Omental fat pad (tissue), 4 donors: Measurements from ENCODE around the gene CD9. TPM values are rescaled to one million over a fixed set of nuclear protein-coding genes. Genes with fewer than 3 reads are reported as not detected.
A peak's percentile ranks its signal among the peaks of the same experiment; 100 is the strongest.

Source experiments
- ATAC-seq: fragments of 150-250 bp; one replicate; pipeline ENCODE4 v1.9.1; 2016; ENCODE audit warnings: mild to moderate bottlenecking, moderate library complexity; ENCODE audit not compliant: low FRiP score
- DNase-seq: peaks from one replicate; pipeline ENCODE4 v3.0.0-alpha.2; 2019; ENCODE audit warnings: low spot score
- total RNA-seq, 4 donors: library from RNA; depleted of rRNA; stranded (reverse); fragments of >200 nt; gene quantifications; one replicate each; pipeline ENCODE4 v1.1.0, GENCODE V29; 2016
- TF ChIP-seq, protein P1 (sequence below), 3 donors: fragments of 450-650 bp; IDR thresholded peaks; one replicate each; pipeline ENCODE4 v1.5.1; 2016 to 2017; ENCODE audit warnings: antibody characterized with exemption in 3 of 3, mild to moderate bottlenecking in 3 of 3, moderate library complexity in 2 of 3

The CD9 gene
- total RNA-seq, 4 donors from 2014 or later = 68.3 to 181 (median 119) TPM

DNA sequence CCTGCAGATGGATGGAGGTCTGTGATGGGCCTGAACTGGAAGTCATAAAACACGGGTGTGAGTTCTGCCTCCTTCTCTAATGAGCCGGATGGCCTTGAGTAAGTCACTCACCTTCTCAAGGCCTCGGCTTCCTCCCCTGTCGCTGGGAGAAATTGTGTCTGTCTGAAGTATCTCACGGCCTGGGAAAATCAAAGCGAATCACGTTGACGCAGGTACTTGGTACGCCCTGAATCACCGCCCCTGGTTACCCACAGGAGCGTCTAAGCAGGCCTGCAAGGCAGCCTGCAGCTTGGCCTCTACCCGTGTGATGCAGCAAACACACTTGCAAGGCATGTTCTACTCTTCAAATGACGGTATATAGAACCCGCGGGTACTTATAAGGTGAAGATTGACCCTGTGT is 28.1 kb upstream of the CD9 start:
- TF ChIP-seq, protein P1, sequence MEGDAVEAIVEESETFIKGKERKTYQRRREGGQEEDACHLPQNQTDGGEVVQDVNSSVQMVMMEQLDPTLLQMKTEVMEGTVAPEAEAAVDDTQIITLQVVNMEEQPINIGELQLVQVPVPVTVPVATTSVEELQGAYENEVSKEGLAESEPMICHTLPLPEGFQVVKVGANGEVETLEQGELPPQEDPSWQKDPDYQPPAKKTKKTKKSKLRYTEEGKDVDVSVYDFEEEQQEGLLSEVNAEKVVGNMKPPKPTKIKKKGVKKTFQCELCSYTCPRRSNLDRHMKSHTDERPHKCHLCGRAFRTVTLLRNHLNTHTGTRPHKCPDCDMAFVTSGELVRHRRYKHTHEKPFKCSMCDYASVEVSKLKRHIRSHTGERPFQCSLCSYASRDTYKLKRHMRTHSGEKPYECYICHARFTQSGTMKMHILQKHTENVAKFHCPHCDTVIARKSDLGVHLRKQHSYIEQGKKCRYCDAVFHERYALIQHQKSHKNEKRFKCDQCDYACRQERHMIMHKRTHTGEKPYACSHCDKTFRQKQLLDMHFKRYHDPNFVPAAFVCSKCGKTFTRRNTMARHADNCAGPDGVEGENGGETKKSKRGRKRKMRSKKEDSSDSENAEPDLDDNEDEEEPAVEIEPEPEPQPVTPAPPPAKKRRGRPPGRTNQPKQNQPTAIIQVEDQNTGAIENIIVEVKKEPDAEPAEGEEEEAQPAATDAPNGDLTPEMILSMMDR (IDR thresholded peaks at IDR 0.05) = no peak
- ATAC-seq (no peak), DNase-seq (no peak)

DNA sequence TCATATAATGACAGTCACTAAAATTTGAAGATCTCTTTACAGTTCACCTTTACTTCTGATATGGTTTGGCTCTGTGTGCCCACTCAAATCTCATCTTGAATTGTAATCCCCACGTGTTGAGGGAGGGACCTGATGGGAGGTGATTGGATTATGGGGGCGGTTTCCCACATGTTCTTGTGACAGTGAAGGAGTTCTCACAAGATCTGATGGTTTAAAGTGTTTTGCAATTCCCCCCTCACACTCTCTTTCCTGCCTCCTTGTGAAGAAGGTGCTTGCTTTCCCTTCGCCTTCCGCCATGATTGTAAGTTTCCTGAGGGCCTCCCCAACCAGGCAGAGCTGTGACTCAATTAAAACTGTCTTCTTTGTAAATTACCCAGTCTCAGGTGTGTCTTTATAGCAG is 27.3 kb upstream of the CD9 start:
- TF ChIP-seq, protein P1 (IDR thresholded peaks at IDR 0.05) = no peak
- no peak for ATAC-seq
- no peak for DNase-seq

DNA sequence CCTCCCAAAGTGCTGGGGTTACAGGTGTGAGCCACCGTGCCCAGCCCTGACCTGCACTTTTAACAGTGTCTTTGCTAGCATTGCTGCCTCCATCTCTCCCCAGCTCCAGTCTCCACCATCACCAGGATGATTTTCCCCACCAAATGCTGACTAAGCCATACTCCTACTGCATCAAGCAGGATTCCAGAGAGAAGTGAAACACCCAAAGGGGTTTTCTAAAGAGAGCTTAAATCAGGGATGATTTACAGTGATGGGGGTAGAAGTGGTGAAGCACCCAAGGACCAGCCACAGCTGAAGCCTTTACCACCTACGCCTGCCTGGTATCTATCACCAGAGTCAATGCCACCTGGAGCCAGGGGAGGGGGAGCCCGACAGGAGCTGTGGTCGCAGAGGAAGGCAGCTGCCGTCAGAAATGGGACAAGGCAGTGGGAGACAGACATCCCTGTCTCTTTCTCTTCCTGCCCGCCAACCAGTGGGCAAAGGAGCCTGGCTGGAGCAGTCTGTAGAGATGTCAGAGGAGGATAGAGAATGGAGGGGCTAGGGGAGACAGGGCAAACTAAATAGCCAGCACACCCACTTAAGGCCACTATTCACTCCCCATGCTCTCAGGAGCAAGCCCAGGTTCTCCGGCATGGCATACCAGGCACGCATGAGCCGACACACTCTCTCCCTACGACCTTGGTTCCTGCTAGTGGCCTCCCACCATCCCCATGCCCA is 22.4 kb upstream of the CD9 start:
- DNase-seq (no peak), ATAC-seq (no peak)
- TF ChIP-seq, protein P1 (IDR thresholded peaks at IDR 0.05) = no peak

DNA sequence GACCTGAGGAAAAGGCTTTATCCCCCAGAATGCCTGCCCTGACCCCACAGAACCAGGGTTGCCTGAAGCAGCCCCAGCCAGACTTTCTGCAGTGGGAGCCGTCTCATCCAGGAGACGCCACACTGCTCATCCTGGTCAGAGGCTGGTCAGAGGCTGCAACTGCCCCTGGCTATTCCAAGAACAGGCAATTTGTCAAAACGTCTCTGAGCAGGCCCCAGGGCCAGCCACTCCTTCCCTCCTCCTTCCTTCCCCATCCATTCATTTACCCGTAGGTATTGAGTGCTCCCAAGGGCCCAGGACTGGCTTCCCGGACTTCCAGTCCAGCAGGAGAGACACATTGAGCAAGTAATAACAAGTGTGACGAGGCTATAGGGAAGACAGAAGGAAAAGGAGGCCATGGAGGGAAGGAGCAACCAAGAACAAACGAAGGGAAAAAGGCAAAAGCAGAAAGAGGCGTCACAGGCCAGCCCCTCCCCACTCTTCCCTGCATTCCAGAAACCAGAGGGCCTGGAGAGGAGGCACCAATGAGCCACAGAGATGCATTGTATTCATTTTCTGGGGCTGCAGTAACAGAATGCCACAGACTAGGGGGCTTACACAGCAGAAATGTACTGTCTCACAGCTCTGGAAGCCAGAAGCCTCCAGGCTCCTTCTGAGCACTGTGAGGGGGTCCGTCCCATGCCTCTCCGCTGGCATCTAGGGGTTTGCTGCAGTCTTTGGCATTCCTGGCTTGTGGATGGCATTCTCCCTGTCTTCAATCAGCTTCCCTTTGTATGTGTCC is 21.0 kb upstream of the CD9 start:
- peak; percentile 25 for ATAC-seq
- TF ChIP-seq, protein P1 (IDR thresholded peaks at IDR 0.05) = no peak
- DNase-seq = no peak

DNA sequence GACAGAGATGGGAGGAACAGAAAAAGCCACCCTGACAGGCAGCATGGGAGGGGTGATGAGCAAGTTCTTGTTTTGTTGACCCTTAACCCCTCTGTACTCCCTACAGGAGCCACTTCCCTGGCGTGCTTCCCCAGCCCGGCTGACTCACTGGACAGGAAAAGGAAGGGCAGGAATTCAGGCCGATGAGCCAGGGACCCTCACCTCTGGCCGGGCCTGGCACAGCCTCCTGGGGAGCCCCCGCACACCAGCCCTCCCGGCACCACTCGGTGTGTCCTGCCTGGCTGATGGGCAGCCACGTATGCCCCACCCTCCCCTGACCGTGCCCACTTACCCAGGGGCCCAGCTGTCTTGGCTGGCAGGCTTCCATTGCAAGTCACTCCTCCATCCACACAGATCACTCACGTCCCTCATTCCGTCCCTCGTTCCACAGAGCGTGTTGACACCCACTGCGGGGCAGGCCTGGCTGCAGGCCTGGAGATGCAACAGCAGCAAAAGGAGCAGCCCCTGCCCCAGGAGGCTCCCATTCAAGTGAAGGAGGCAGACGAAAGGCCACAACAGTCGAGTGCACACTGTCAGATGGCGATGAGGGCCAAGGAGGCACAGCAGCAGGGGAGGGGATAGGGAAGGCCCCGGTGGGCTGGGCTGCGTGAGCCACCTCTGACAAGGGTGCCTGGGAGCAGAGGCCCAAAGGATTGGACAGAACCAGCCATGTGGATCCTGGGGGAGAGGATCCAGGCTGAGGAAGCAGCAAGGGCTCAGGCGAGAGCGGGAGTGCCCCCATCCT is 19.7 kb upstream of the CD9 start:
- TF ChIP-seq, protein P1 (IDR thresholded peaks at IDR 0.05) = no peak
- DNase-seq = no peak
- ATAC-seq = peak; percentile 95

DNA sequence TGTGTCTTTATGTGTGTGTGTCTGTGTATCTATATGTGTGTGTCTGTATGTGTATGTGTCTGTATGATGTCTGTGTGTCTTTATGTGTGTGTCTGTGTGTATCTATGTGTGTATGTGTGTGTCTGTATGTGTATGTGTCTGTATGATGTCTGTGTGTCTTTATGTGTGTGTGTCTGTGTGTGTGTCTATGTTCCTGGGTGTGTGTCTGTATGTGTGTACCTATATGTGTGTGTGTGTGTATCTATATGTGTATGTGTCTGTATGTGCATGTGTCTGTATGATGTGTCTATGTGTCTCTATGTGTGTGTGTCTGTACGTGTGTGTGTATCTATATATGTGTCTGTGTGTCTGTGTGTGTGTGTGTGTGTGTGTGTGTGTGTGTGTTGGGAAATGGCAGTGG is 19.0 kb upstream of the CD9 start:
- ATAC-seq (no peak), DNase-seq (no peak)
- TF ChIP-seq, protein P1 (IDR thresholded peaks at IDR 0.05) = no peak
